HepG2 (cell line): Measurements from ENCODE around the gene ATPAF2. TPM values are rescaled to one million over a fixed set of nuclear protein-coding genes. Genes with fewer than 3 reads are reported as not detected.

ENCODE experiments used
- ATAC-seq: fragments of 200-7000 bp; cut with Tn5 transposase; 3 replicates; pipeline ENCODE4 v1.9.1; 2020; ENCODE audit warnings: mild to moderate bottlenecking, moderate library complexity
- BruUV-seq: library from RNA; stranded (reverse); fragments of 400-500 nt; replicated peaks from 2 replicates; lab custom pipeline; 2021; lab: Mats Ljungman, UMichigan
- CTCF ChIA-PET: fragments of 300-600 bp; formaldehyde crosslinking; extraction: SDS; loops from one replicate; lab custom pipeline; 2021; ENCODE audit warnings: low total read pairs, inconsistent platforms, low intra/inter-chr PET ratio; lab: Yijun Ruan, JAX
- POLR2A ChIA-PET: fragments of 350-600 bp; sonication (Branson Sonifier 250); formaldehyde crosslinking; loops from one replicate; lab custom pipeline; 2020; ENCODE audit warnings: antibody characterized with exemption, inconsistent platforms; lab: Yijun Ruan, JAX
- DNase-seq: peaks from one replicate; pipeline ENCODE4 v3.0.0-alpha.2; 2015; ENCODE audit warnings: low spot score
- FAIRE-seq: peaks from 3 replicates; lab custom pipeline; 2011; peaks lifted over from hg19 to GRCh38; lab: Jason Lieb, UNC
- H2AFZ ChIP-seq: one replicate; pipeline ENCODE4 v1.6.1; 2011; ENCODE audit warnings: low read length, inconsistent platforms
- H3K27ac ChIP-seq: fragments of 300-600 bp; 3 replicates; pipeline ENCODE4 v1.8.0; 2011; ENCODE audit warnings: mixed run types, mild to moderate bottlenecking, mixed read lengths, low read length, inconsistent platforms; ENCODE audit not compliant: insufficient read depth; ENCODE audit errors: extremely low read length
- H3K27me3 ChIP-seq, 2 experiments: fragments of 200-600 bp in 1 of 2; 2 replicates in 1 of 2; 3 replicates in 1 of 2; pipeline versions ENCODE4 v1.6.0 to v1.8.0; 2011; ENCODE audit warnings: low read length in 2 of 2, mild to moderate bottlenecking in 2 of 2, moderate library complexity in 2 of 2, inconsistent platforms in 1 of 2; ENCODE audit not compliant: insufficient read depth in 2 of 2, control insufficient read depth in 1 of 2
- H3K36me3 ChIP-seq, 2 experiments: fragments of 200-600 bp in 1 of 2; replicated peaks in 1 of 2; 2 replicates in 1 of 2; 3 replicates in 1 of 2; pipeline versions ENCODE4 v1.5.1 to v1.8.0; 2011; ENCODE audit warnings: low read length in 2 of 2, inconsistent platforms in 1 of 2; ENCODE audit not compliant: insufficient read depth in 2 of 2, control insufficient read depth in 1 of 2
- H3K4me1 ChIP-seq: 2 replicates; pipeline ENCODE4 v1.5.1; 2012; ENCODE audit warnings: low read length, inconsistent platforms; ENCODE audit not compliant: insufficient read depth
- H3K4me2 ChIP-seq: 2 replicates; pipeline ENCODE4 v1.6.0; 2011; ENCODE audit warnings: low read depth, low read length, inconsistent platforms
- H3K4me3 ChIP-seq, 3 experiments: fragments of 200-600 bp in 1 of 3; sonication (generic), shearing (Covaris generic) in 1 of 3; replicated peaks in 1 of 3; 2 replicates each; pipeline ENCODE4 v1.5.1; 2011 to 2016; ENCODE audit warnings: low read length in 3 of 3, inconsistent platforms in 2 of 3, low read depth in 2 of 3, mild to moderate bottlenecking in 2 of 3, control low read depth in 1 of 3, mixed read lengths in 1 of 3; ENCODE audit not compliant: insufficient read depth in 1 of 3
- H3K79me2 ChIP-seq: one replicate; pipeline ENCODE4 v1.6.1; 2011; ENCODE audit warnings: low read length, inconsistent platforms; ENCODE audit not compliant: insufficient read depth
- H3K9ac ChIP-seq: 2 replicates; pipeline ENCODE4 v1.6.0; 2011; ENCODE audit warnings: mild to moderate bottlenecking, low read depth, low read length, inconsistent platforms; ENCODE audit not compliant: insufficient read depth
- H3K9me3 ChIP-seq: 2 replicates; pipeline ENCODE4 v1.5.1; 2012; ENCODE audit warnings: mild to moderate bottlenecking, low read length
- H4K20me1 ChIP-seq: 2 replicates; pipeline ENCODE4 v1.6.0; 2011; ENCODE audit warnings: inconsistent platforms, mild to moderate bottlenecking, low read length, moderate library complexity; ENCODE audit not compliant: insufficient read depth
- ATF4 ChIP-seq, 2 experiments: fragments of 450-650 bp in 1 of 2; sonication (generic) in 1 of 2; formaldehyde crosslinking; IDR thresholded peaks; 2 replicates each; pipeline versions ENCODE4 v1.5.0 to v1.8.0; 2020 to 2022; ENCODE audit warnings: mild to moderate bottlenecking in 1 of 2, missing genetic modification reagents in 1 of 2
- ATF7 ChIP-seq, 2 experiments: fragments of 450-650 bp in 1 of 2; sonication (generic) in 1 of 2; formaldehyde crosslinking in 1 of 2; IDR thresholded peaks; 2 replicates each; pipeline versions ENCODE4 v1.4.0 to v1.6.1; 2016 to 2020; ENCODE audit warnings: antibody characterized with exemption in 1 of 2, mild to moderate bottlenecking in 1 of 2, missing genetic modification reagents in 1 of 2
- E2F5 ChIP-seq: sonication (generic); formaldehyde crosslinking; conservative IDR thresholded peaks from 2 replicates; pipeline ENCODE4 v1.4.0; 2020; ENCODE audit warnings: missing genetic modification reagents
- PLRG1 ChIP-seq: fragments of 450-650 bp; conservative IDR thresholded peaks from 2 replicates; pipeline ENCODE4 v1.6.1; 2016
- REST ChIP-seq, 2 experiments: IDR thresholded peaks; 2 replicates each; pipeline ENCODE4 v1.6.1; 2011 to 2012; ENCODE audit warnings: low read length in 2 of 2, borderline replicate concordance in 1 of 2, low read depth in 1 of 2, mild to moderate bottlenecking in 1 of 2, moderate library complexity in 1 of 2
- REXO4 ChIP-seq: sonication (generic); formaldehyde crosslinking; IDR thresholded peaks from 2 replicates; pipeline ENCODE4 v1.8.0; 2022; ENCODE audit warnings: missing genetic modification reagents, mild to moderate bottlenecking, borderline replicate concordance
- RFXANK ChIP-seq: IDR thresholded peaks from 2 replicates; pipeline ENCODE4 v1.6.1; 2016
- SRSF1 ChIP-seq: fragments of 200-400 bp; formaldehyde crosslinking; optimal IDR thresholded peaks from 2 replicates; pipeline ENCODE3; 2017; ENCODE audit warnings: mild to moderate bottlenecking, low read depth, low read length, moderate library complexity
- TEF ChIP-seq: sonication (generic); formaldehyde crosslinking; IDR thresholded peaks from 2 replicates; pipeline ENCODE4 v1.5.0; 2020; ENCODE audit warnings: missing genetic modification reagents
- THAP7 ChIP-seq: sonication (generic); formaldehyde crosslinking; IDR thresholded peaks from 2 replicates; pipeline ENCODE4 v1.8.1; 2023; ENCODE audit warnings: mild to moderate bottlenecking, missing genetic modification reagents
- ZBTB2 ChIP-seq: sonication (generic); formaldehyde crosslinking; IDR thresholded peaks from 2 replicates; pipeline ENCODE4 v1.8.0; 2022; ENCODE audit warnings: low read depth, missing genetic modification reagents
- ZNF331 ChIP-seq: sonication (generic); formaldehyde crosslinking; IDR thresholded peaks from 2 replicates; pipeline ENCODE4 v1.4.0; 2020; ENCODE audit warnings: missing genetic modification reagents
- ZNF446 ChIP-seq: sonication (generic); formaldehyde crosslinking; IDR thresholded peaks from 2 replicates; pipeline ENCODE4 v1.5.0; 2020; ENCODE audit warnings: mild to moderate bottlenecking, missing genetic modification reagents
- ZNF562 ChIP-seq: sonication (generic); formaldehyde crosslinking; IDR thresholded peaks from 2 replicates; pipeline ENCODE4 v1.8.0; 2022; ENCODE audit warnings: missing genetic modification reagents, borderline replicate concordance
- WGBS: methylation state at CpG from one replicate; pipeline ENCODE4 v1.1.6; 2017; ENCODE audit warnings: low lambda C conversion rate; 5-methylcytosine and 5-hydroxymethylcytosine counted together
- in situ Hi-C: cut with HindIII; loops from 2 replicates; pipeline ENCODE4 v1.10.0; 2017; ENCODE audit warnings: low pct_unique_long_range_greater_than_20kb; ENCODE audit not compliant: extremely low pct_ligation_motif_present
- intact Hi-C: fragments of 100-400 bp; cut with micrococcal nuclease; formaldehyde crosslinking; loops from one replicate; pipeline ENCODE4 v1.10.0; 2022; ENCODE audit not compliant: unreplicated experiment
- polyA plus RNA-seq, 8 experiments: library from polyadenylated mRNA; depleted of rRNA in 3 of 8; stranded (reverse) in 7 of 8; unstranded in 1 of 8; fragments of >200 nt; fragmentation: Illumina TruSeq in 4 of 8; extraction: Trizol in 4 of 8; gene quantifications; 2 replicates each; pipeline versions ENCODE4 v1.2.1 to v1.2.3, GENCODE V29; 2011 to 2016; ENCODE audit warnings: low read depth in 4 of 8, missing spikeins in 1 of 8, mixed read lengths in 1 of 8; ENCODE audit not compliant: insufficient read depth in 1 of 8
- total RNA-seq, 5 experiments: library from RNA; depleted of rRNA; stranded (reverse); fragments of >200 nt; fragmentation: Illumina TruSeq; extraction: Trizol; gene quantifications; 2 replicates each; pipeline ENCODE4 v1.2.3, GENCODE V29; 2016; ENCODE audit warnings: low read depth in 1 of 5

ATPAF2 gene
- total and polyA plus RNA-seq, 2 of the 13 experiments (the other 11 are each of a cell fraction or from before 2014, with no cell fraction given): 15.0 to 16.5 TPM

- peaks cover 5% of the 10 kb centered on the region for H3K4me1 ChIP-seq
- no peaks in the 10 kb centered on the region for H3K79me2 ChIP-seq
- intact Hi-C loops (no loop called here), in situ Hi-C loops (no loop called here)
- H3K27ac ChIP-seq: no peak overlapping the region
- H3K4me3 ChIP-seq: no peak overlapping the region
- ChIA-PET POLR2A (no interaction called here), CTCF (no interaction called here)
- H3K9ac ChIP-seq: no peak overlapping the region
- WGBS: 52% methylated on average over 9 of the region's 10 CpGs
- no peak for DNase-seq
- no peak for FAIRE-seq
- no peaks in the 10 kb centered on the region for H4K20me1 ChIP-seq
- ATAC-seq: no peak
- peaks cover 8 to 35% of the 10 kb centered on the region in 2 experiments; a peak in 4 of 5 replicates for H3K27me3 ChIP-seq
- no peaks in the 10 kb centered on the region for H3K9me3 ChIP-seq
- no TSS peak for BruUV-seq
- no peak overlapping the region for H2AFZ ChIP-seq
- no peak overlapping the region for H3K4me2 ChIP-seq
- H3K36me3 ChIP-seq: no peaks in the 10 kb centered on the region
- TF ChIP-seq ZNF446: no peak
- TF ChIP-seq ZNF331 (CRISPR knock-in tag): no peak
- TF ChIP-seq REST (IDR thresholded peaks at IDR 0.05; ENCODE audit: borderline replicate concordance in 1 of 2, low read depth in 1 of 2, low read length in 2 of 2): no peak
- no peak for TF ChIP-seq REXO4
- TF ChIP-seq RFXANK (CRISPR knock-in tag): no peak
- TF ChIP-seq ATF7 (IDR thresholded peaks at IDR 0.05): no peak
- no peak for TF ChIP-seq ATF7 (CRISPR knock-in tag; IDR thresholded peaks at IDR 0.05)
- TF ChIP-seq ATF4 (CRISPR knock-in tag; IDR thresholded peaks at IDR 0.05): no peak
- no peak for TF ChIP-seq TEF (CRISPR knock-in tag)
- no peak for TF ChIP-seq THAP7 (CRISPR knock-in tag)
- TF ChIP-seq ZBTB2: no peak
- no peak for TF ChIP-seq PLRG1
- no peak for TF ChIP-seq ZNF562 (CRISPR knock-in tag)
- no peak for TF ChIP-seq SRSF1
- no peak for TF ChIP-seq E2F5 (CRISPR knock-in tag)
Measured at GRCh38 chr17:17976931-17977570, 61.9 kb downstream of the ATPAF2 start.
